Measurements from ENCODE around the gene PARD3B.
"Not testable (repeated sequence)": the region's sequence is repeated elsewhere in the genome, so short reads cannot be mapped to it uniquely, and the experiment has no call there.

PARD3B gene

DNA sequence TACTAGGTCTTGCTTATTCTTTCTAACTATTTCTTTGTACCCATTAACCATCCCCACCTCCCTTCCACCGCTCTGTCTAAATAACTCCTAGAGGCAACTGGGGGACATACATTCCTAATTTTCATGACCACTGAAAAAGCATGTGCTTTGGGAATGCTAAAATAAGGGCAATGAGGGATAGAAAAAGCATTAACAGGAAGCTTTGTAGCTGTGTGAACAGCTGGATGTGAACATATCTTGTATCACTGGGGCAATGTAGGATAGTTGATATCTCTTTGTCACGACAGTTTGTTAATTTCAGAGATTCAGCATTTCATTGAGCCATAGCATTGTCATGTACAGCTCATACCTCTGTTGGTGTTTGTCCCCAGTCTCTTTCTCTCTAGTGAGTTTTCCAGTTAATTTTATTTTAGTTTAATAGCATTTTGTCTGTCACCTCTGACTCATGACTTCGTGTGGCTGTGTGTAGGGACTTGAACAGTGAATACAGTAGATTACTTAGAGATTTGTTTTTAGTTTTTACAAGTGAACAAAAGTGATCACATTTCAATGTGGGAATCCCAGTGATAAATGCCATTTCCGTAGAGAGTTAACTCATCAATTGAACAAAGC lies 906.7 kb downstream of the PARD3B start:
- DNase-seq = no peak

DNA sequence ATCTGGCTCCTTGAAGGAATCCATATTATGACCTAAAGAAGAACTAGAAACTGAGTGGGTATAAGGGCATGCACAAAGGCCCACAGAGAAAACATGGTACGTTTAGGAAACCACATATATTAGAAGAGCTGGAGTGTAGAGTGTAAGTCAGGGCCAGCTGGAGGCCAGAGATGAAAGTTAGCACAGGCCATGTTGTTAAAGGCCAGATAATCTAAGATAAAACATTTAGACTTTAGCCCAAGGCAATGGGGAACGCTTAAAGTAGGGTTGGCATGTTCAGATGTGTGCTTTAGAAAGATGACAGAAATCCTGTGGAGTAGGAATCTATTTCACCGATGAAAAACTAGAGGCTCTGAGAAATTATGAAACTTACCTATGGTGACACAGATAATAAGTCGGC lies 907.9 kb downstream of the PARD3B start:
- no peak for DNase-seq

DNA sequence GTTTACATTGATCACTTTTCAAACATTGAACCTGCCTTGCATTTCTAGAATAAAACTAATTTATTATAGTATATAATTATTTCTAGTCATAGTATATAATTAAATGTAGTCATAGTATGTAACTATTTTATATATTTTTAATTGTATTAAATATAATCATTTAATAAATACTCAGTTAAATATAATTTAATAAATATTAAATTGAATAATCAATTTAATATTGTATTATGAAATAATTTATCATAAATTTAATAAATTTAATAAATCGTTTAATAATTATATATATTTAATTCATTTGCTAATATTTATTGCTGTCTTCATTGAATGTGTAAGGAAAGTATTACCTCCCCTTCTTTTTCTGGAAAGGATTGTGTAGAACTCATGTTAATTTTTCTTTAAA lies 911.4 kb downstream of the PARD3B start:
- DNase-seq = no peak

DNA sequence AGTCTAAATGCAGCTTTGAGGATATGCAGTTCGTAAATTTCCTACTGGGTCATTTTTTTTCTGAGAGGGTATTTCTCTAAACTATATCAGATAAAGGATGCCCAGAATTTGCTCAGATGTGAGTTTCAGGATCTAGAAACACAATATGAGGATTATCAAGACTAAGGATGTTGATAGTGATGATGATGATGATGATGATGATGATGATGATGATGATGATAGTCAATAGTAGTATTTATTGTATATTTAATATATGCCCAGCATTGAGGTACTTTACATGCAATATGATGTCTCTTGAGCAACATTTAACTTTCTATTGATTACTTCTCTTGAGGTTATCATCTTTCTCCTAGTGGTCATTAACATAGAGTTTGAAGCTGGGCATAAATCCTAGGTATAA lies 914.9 kb downstream of the PARD3B start:
- no peak for DNase-seq

DNA sequence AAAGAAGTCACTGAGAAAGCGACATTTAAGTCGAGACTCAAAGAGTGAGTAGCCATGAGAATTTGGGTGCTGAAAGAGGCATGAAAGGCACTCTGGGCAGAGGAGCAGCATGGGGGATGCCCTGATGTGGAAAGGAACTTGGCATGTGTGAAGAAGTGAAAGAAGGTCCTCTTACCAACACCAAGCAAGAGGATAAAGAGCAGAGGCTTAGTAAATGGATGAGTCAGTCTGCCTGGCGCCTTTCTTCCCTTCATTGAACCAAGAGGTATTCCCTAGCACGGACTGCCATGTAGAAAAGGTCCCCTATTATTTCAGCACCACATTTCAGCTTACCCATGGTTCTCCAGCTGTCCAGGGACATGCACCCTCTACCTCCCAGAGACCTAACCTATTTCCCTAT lies 915.9 kb downstream of the PARD3B start:
- no peak for DNase-seq

DNA sequence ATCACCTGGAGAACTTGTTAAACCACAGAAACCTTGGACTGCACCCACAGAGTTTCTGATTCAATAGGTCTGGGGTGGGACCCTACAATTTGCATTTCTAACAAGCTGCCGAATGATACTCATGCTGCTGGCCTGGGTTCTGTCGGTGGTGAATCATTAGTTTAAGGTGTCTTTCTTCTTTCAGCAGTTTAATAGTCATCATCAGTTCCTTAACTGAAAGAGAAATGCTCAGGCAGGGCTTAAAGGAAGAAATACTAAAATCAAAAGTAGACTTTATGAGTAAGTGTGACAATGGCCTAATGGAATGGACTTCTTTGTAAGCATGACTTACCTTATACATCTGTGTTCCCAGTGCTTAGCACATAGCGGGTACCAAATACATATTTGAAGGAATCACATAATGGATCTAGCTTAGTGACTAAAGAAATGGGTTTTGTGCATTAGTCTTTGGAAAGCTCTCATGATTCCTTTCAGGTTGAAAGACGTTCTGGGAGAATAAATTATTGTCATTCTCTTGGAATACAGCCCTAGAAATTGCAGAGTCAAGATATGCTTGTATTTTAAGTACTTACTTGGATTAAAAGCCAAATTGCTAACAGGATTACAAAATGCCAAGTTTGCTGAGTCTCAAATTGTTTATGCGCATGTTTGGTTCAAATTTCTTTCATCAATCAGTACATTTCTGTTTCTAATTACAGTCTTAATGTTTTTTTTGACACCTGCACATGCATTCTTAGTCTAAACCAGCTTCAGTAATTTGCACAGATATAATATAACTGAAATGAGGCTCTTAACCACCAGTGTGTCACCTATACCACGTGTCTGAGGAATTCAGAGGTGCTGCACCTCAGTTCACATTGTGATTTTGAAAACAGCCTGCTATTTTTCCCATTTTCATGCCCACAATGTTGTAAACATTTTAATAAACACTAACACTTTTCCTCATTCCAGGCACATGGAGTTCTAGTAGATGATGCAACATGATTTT lies 916.7 kb downstream of the PARD3B start:
- DNase-seq = no peak

DNA sequence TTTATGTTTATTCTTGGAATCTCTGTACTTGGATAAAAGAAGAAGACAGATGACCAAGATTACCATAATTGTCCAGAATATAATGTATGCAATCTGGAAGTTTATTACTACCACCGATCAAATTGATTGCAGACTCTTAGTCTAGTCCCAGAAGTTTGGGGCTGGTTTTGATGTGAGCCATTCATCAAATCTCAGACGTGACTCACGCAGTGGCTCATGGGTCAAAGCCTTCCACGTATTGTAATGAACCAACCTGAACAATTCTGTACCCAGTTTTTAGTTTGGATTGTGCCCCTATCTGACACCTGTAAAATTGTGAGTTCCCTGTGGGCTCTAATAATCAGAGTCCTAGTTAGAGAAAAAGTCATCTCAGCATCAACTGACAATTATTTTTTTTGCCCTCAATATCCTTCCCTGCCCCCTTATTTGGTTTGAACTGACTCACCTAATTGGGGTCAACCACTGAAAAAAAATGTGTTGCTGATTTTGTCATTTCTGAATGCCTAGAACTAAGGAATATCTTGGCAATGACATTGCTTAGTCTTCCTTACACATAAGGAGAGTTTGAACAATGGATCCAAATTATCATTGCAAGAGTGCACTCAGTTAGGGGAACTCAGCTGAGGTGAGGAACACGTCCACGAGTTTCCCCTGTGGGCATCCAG lies 917.5 kb downstream of the PARD3B start:
- DNase-seq = no peak

DNA sequence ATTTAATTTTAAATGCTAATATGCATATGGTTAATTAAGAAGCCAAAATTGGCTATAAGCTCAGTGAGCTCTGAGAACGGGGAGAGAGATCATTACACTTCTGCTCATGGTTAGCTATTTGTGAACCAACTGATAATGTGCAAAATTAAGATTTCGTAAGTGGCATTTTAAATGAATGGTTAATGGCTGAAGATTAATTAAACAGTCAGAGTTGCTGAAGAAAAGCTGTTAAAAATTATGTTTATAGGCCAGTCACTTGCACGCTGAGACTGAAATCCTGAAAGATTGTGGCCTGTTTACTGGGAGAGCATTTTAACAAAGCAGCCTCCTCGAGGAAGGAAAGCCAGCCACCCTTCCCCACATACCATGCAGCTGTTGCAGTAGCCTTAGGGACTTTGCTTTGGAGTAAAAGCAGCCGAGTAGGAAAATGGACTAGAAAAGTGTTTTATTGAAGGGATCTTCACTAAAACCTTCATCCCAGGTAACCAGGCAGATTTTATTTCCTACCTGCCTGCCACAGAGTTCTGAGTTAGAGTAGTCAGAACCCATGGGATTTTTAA lies 918.3 kb downstream of the PARD3B start:
- DNase-seq = no peak

DNA sequence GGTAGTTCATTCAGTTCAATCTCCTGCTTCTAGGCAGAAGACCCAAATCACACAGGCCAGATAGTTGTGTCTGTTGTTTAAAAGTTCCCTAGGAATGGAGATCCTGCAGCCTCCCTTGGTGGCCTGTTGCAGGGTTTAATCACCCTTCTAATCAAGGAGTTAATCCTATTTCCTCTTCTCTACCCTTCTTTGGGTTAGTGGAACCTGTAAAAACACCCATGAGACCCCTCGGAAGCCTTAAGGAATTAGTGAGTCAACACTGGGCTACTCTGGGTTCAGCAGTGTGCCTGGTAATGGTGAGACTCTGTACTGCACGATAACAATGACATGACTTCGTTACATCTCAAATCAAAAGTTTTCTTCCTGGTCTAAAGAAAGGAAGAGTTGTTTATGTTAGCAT lies 919.4 kb downstream of the PARD3B start:
- no peak for DNase-seq

DNA sequence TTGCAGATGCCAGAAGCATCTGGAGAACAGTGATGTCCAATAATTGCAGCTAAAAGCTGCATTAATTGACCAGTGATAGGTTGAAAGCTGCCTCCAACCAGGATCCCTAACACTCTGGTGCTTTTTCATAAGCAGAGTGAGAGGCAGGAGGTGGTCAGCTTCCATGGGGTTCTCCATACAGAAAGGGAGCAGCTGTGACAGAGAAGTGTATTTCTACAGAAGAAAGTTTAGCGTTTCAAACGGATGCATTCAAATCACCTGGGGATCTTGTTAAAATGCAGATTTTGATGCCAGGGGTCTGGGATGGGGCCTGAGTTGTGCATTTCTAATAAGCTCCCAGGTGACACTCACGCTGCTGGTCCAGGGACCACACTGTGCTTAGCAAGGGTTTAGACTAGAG lies 920.5 kb downstream of the PARD3B start:
- no peak for DNase-seq

DNA sequence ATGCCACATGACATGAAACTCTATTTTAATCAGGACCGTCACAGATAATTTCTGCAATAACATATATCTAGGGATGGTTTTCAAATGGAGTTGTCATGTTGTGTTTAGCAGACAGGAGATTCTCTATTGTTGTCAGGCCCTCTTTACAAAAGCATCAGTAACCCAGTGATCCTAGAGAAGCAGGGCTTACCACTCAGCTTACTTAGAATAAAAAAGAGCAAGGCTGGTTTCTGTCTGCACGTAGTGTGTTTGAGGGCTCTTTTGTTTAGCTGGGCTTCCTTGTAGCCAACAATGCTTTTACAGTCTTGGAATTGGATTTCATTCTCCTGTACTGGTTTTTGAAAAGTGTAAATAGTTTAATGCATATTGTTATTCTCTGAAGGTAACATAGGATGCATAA lies 926.5 kb downstream of the PARD3B start:
- no peak for DNase-seq

DNA sequence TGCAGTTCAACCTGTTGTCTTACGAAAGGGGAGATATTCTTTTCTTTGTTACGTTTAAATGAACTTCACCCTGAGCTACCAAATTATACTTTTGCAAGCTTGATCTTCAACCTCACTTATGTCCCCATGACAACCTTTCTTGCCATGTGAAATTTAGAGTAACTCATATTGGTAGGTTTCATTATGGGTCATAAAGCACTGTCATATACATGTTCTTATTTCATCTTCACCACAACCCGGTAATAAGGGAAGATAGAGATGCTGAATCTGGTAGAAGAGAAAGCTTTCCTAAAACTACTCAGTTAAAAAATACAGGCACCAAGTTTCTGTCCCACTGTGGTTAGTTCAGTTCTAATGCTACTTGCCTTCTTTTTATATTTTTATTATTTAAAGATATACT lies 928.5 kb downstream of the PARD3B start:
- DNase-seq = no peak

DNA sequence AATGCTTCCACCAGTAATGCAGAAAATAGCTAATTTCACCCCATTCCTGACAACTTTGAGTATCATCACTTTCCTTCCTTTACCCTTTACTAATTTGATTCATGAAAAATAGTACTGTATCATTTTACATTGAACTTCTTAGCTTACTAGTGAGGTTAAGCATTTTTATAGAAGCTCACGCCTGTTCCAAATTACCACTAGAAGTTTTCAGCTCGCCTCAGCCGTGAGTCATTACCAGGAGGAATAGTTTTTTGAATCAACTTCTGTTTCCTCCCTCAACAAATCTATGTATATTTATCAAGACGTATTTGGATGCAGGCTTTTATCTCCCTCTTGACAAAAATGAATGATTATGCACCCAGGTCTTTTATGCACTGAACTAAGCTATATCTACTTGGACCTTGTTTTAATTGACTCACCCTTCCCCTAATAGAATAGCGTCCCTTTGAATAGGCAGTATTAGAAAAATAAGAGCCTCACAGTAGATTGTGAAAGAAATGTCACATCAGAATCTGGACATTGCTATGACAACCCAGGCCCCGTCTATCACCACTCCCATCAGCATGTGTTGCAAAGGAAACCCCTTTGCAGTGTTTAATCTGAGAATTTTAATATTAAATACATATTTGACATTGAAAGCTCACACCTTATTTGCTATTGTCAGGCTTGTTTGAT lies 929.6 kb downstream of the PARD3B start:
- no peak for DNase-seq

DNA sequence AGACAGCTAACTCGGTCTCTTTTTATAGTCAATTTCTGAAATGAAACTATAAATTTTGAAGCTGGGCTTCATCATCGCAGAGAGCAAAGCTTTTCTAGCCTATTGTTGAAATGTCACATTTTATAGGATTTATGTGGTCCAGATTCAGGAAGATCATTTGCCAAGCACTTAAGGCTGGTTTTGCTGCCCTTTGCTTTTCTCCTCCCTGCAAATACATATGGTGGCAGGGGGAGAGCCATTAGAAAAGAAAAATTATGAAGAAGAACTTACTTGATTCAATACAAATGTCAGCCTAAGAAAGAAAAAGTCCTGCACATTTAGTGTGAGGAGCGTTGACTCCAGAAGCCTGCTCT lies 930.1 kb downstream of the PARD3B start:
- no peak for DNase-seq

DNA sequence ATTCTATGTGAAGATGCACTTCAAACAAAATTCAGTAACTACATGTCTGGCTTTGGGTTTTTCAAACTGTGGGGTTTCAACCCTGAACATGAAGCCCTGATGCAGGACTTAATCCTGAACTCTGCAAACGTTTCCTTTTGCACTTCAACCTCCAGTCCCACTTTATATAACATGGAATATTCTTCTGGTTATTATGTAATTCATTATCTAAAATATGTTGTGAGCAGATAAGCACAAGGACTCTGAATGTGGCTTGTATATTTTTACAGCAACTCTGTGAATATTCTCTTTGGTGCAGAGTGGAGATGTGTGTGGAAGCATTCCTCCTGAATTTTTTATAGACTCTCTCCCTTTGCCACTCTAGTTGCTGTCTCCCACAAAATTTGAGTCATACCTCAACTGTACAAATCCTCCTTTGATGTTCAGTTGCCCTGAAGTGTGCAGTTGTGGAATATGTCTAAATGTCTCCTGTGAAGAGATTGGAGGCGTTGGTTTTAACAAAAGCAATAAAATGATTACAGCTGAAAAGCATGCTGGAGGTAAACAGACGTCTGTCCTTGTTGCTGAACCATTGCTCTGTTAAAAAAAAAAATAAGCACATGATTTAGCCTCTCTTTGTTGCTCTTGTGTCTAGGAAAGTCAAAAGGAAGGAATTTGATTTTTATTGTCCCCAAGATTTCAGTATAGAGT lies 931.9 kb downstream of the PARD3B start:
- DNase-seq = no peak

DNA sequence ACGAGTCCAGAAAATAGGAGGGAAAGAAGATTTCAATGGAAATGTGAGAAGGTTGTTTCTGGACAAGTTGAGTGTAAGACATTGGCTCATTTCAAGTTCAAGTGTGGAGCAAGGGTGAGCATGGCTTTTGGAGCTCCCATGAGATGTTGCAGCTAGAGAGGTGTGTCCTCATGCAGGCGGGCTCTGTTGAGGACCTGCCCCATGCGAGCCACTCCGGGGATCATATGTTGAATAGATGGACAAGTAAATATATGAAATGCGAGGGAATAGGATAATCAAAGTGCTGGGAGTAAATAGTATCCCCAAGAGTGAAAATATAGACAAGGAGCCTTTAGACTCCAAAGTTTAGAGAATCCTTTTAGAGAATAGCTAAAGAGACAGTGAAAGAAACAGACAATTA lies 936.6 kb downstream of the PARD3B start:
- no peak for DNase-seq

DNA sequence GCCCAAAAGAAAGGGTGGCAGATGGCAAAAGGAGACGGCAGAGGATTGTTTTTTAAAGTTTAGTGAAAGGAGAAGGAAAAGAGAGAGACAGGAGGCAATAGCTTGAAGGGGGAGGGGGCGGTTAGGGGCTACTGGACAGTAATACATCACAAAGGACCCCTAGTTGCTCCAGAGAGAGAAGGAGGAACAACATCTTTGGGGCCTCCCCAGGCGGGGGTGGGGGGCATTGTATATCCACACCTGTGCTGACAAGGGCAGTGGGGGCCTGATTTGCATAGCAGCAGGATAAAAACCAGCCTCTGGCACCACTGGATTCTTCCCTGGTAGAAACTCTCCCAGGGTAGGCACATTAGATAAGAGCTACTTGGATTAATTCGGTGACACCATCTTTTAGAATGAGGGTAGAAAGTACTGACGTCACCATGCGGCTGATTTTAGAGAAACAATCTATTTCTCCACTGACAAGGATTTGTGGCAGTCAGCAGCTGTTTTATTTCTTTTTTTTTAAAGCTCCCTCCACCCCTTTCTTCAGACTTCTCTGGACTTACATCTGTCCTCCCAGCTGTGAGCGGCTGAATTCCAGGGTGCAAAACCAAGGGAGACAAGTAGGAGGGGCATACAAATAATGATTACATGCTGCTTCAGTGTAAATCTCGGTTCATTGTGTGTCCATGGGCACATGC lies 937.3 kb downstream of the PARD3B start:
- no peak for DNase-seq

DNA sequence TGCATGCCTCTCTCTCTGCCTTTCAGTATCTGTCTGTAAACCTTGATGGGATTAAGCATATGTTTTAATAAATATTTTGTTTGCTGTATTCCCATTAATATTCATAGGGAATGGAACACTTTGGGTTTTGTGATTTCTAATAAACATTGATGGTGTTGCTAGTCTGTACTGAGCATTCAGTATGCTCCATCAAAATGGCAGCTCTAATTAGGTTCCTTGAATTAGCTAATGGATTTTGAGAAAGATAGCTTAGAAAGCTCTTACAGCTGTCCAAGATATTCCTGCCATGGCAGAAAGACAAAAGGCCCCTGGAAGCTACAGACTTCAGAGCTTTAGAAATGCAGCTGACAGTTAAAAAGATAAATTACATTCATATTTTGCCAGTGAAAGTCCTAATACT lies 937.8 kb downstream of the PARD3B start:
- DNase-seq = peak; percentile 8

DNA sequence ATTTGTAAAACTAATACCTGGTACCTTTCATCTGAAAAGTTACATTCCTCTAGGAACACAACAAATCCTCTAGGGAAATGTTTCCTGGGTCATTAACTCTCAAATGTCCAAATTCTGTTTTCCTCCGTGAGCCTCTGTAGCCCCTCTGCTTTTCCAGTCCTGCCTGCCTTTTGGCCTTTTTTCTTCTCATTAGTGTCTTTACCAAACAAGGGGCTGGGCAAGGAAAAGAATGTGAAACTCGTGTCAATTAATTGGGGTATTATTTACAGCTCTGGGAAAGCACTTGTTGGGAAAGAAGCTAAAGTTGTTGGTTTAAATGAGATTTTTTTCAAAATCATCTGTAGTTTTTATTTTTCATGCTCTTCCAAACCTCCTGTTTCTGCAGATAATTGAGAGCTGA lies 938.9 kb downstream of the PARD3B start:
- DNase-seq = no peak

DNA sequence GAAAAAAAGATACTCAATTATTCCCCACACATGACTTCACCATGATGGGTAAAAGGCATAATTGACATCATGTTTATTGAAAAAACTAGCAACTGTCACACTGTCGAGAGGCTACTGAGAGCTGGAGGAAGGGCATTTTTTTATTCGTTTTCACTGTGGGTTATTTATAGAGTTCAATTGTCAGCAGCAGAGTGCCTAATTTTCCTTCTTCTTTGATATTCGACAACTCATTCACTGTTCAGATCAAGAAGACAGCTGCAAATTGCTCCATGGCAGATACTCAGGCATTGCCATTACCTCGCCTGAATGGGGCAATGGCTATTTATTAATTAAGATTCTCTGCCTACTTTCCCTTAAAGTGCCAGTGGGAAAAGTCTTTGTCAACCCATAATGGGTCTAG lies 939.5 kb downstream of the PARD3B start:
- DNase-seq = peak; percentile 55

DNA sequence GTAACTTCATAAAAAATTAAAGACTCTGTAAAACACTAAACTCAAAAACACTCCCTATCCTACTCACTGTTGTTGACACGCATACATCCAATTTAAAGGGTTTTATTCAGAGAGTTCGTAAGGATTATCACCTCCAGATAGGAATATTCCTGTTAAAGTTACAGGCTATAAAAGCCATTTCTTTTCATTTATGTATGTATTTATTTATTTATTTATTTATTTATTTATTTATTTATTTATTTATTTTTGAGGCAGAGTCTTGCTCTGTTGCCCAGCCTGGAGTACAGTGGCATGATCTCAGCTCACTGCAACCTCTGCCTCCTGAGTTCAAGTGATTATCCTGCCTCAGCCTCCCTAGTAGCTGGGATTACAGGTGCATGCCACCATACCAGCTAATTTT lies 948.3 kb downstream of the PARD3B start:
- not testable (repeated sequence) for DNase-seq
